Gastrocnemius medialis (tissue), 4 donors: ENCODE data around the gene EMX2. TPM values are rescaled to one million over a fixed set of nuclear protein-coding genes. Genes with fewer than 3 reads are reported as not detected.

Source experiments
- ATAC-seq, 2 donors: fragments of 150-250 bp; one replicate each; pipeline ENCODE4 v1.9.1; 2016
- DNase-seq, 2 donors: peaks; one replicate each; pipeline ENCODE4 v3.0.0-alpha.2; 2019
- H3K27ac ChIP-seq, 4 donors: fragments of 200-600 bp; sonication (generic); 1 replicate in 1 of 4; 2 replicates in 3 of 4; pipeline ENCODE4 v1.5.1; 2016 to 2018; ENCODE audit warnings: mild to moderate bottlenecking in 2 of 4, moderate library complexity in 1 of 4
- H3K27me3 ChIP-seq, 3 donors: fragments of 200-600 bp; sonication (generic) in 2 of 3; 1 replicate in 1 of 3; 2 replicates in 2 of 3; pipeline versions ENCODE4 v1.5.1 to v1.6.0; 2016 to 2019; ENCODE audit warnings: mild to moderate bottlenecking in 1 of 3, moderate library complexity in 1 of 3
- H3K36me3 ChIP-seq, 2 donors: fragments of 200-600 bp; sonication (generic) in 1 of 2; one replicate each; pipeline ENCODE4 v1.5.1; 2017 to 2018
- H3K4me1 ChIP-seq, 2 donors: fragments of 200-600 bp; sonication (generic) in 1 of 2; one replicate each; pipeline ENCODE4 v1.5.1; 2016 to 2017; ENCODE audit warnings: mild to moderate bottlenecking in 2 of 2
- H3K4me3 ChIP-seq, 4 donors: fragments of 200-600 bp; sonication (generic) in 3 of 4; 1 replicate in 1 of 4; 2 replicates in 3 of 4; pipeline ENCODE4 v1.5.1; 2016 to 2019; ENCODE audit warnings: mild to moderate bottlenecking in 2 of 4
- H3K9me3 ChIP-seq, 3 donors: fragments of 200-600 bp; sonication (generic) in 2 of 3; 1 replicate in 1 of 3; 2 replicates in 2 of 3; pipeline ENCODE4 v1.5.1; 2016 to 2019
- CTCF ChIP-seq, 5 experiments: fragments of 450-650 bp in 3 of 5; fragments of 200-600 bp in 2 of 5; sonication (generic) in 2 of 5; IDR thresholded peaks in 4 of 5; conservative IDR thresholded peaks in 1 of 5; 1 replicate in 4 of 5; 2 replicates in 1 of 5; pipeline ENCODE4 v1.5.1; 2016 to 2019; ENCODE audit warnings: antibody characterized with exemption in 5 of 5, mild to moderate bottlenecking in 3 of 5, moderate library complexity in 3 of 5
- POLR2A ChIP-seq, 2 donors: fragments of 450-650 bp; IDR thresholded peaks; one replicate each; pipeline ENCODE4 v1.6.1; 2017; ENCODE audit warnings: antibody characterized with exemption in 2 of 2, mild to moderate bottlenecking in 2 of 2, moderate library complexity in 2 of 2
- in situ Hi-C, 4 donors: fragments of 200-750 bp; cut with MboI; loops; one replicate each; pipeline versions ENCODE4 v1.15.0 to v1.8.0; 2017; ENCODE audit warnings: low sequenced_read_pairs in 4 of 4
- intact Hi-C: fragments of 100-400 bp; cut with DNase I; formaldehyde crosslinking; loops from one replicate; pipeline ENCODE4 v1.15.1; 2023; ENCODE audit warnings: low total_unique reads
- total RNA-seq, 4 donors: library from RNA; depleted of rRNA; stranded (reverse); fragments of >200 nt; gene quantifications; one replicate each; pipeline versions ENCODE4 v1.1.0 to v1.2.3, GENCODE V29; 2016

EMX2 gene
- total RNA-seq, 4 donors from 2014 or later: 0.46 to 1.5 (median 0.82) TPM

GRCh38 chr10:117594722-117595121 is 52.2 kb downstream of the EMX2 start:
- TF ChIP-seq POLR2A (IDR thresholded peaks at IDR 0.05) (no peak), CTCF (IDR thresholded peaks at IDR 0.05 in 4 of 5, conservative IDR thresholded peaks at IDR 0.05 in 1 of 5) (no peak)
- Histone ChIP-seq H3K4me3 (no peak overlapping the region), H3K36me3 (no peaks in the 10 kb centered on the region), H3K9me3 (no peaks in the 10 kb centered on the region), H3K4me1 (no peaks in the 10 kb centered on the region), H3K27me3 (no peaks in the 10 kb centered on the region), H3K27ac (no peak overlapping the region)
- in situ Hi-C loops: no loop called here
- ATAC-seq (no peak), DNase-seq (no peak)
- intact Hi-C loops: no loop called here

GRCh38 chr10:117596706-117597105 is 54.2 kb downstream of the EMX2 start:
- Histone ChIP-seq H3K4me1 (no peaks in the 10 kb centered on the region), H3K4me3 (no peak overlapping the region), H3K27ac (no peak overlapping the region), H3K36me3 (no peaks in the 10 kb centered on the region), H3K9me3 (no peaks in the 10 kb centered on the region), H3K27me3 (no peaks in the 10 kb centered on the region)
- intact Hi-C loops (no loop called here), in situ Hi-C loops (no loop called here)
- DNase-seq (no peak), ATAC-seq (no peak)
- TF ChIP-seq CTCF (IDR thresholded peaks at IDR 0.05 in 4 of 5, conservative IDR thresholded peaks at IDR 0.05 in 1 of 5) (no peak), POLR2A (IDR thresholded peaks at IDR 0.05) (no peak)

GRCh38 chr10:117597216-117597615 is 54.7 kb downstream of the EMX2 start:
- ATAC-seq: no peak
- Histone ChIP-seq H3K9me3 (no peaks in the 10 kb centered on the region), H3K27me3 (no peaks in the 10 kb centered on the region), H3K36me3 (no peaks in the 10 kb centered on the region), H3K4me1 (no peaks in the 10 kb centered on the region), H3K4me3 (no peak overlapping the region), H3K27ac (no peak overlapping the region)
- in situ Hi-C loops (no loop called here), intact Hi-C loops (no loop called here)
- TF ChIP-seq CTCF (IDR thresholded peaks at IDR 0.05 in 4 of 5, conservative IDR thresholded peaks at IDR 0.05 in 1 of 5) (no peak), POLR2A (IDR thresholded peaks at IDR 0.05) (no peak)
- no peak for DNase-seq

Other genes with a start within 250 kb of the EMX2 start
- 10 to 100 TPM; 15.9 to 25.0 (median 18.1) TPM for gene PDZD8, start 167.3 kb upstream of the EMX2 start, total RNA-seq